Sigmoid colon (tissue), 7 donors: ENCODE measurements around the gene C1QTNF5. TPM values are rescaled to one million over a fixed set of nuclear protein-coding genes. Genes with fewer than 3 reads are reported as not detected.

Source experiments
- DNase-seq: peaks from one replicate; pipeline ENCODE4 v3.0.0-alpha.2; 2019
- H3K27ac ChIP-seq, 4 donors: fragments of 200-600 bp; sonication (generic); one replicate each; pipeline ENCODE4 v1.5.1; 2016 to 2019; ENCODE audit warnings: mild to moderate bottlenecking in 1 of 4
- H3K27me3 ChIP-seq, 3 donors: fragments of 200-600 bp; sonication (generic); one replicate each; pipeline ENCODE4 v1.5.1; 2019; ENCODE audit warnings: mild to moderate bottlenecking in 1 of 3
- H3K36me3 ChIP-seq, 4 donors: fragments of 200-600 bp; sonication (generic); one replicate each; pipeline ENCODE4 v1.5.1; 2016 to 2019
- H3K4me1 ChIP-seq, 4 donors: fragments of 200-600 bp; sonication (generic); one replicate each; pipeline ENCODE4 v1.5.1; 2017 to 2019
- H3K4me3 ChIP-seq, 4 donors: fragments of 200-600 bp; sonication (generic); one replicate each; pipeline ENCODE4 v1.5.1; 2017 to 2019; ENCODE audit warnings: mild to moderate bottlenecking in 2 of 4, moderate library complexity in 1 of 4
- H3K9me3 ChIP-seq, 4 donors: fragments of 200-600 bp in 3 of 4; sonication (generic) in 3 of 4; one replicate each; pipeline versions ENCODE4 v1.5.1 to v1.6.1; 2013 to 2019
- CTCF ChIP-seq, 4 experiments: fragments of 450-650 bp in 3 of 4; fragments of 200-600 bp in 1 of 4; IDR thresholded peaks; one replicate each; pipeline ENCODE4 v1.5.1; 2016 to 2019; ENCODE audit warnings: antibody characterized with exemption in 4 of 4, mild to moderate bottlenecking in 3 of 4, moderate library complexity in 2 of 4
- EP300 ChIP-seq, 4 donors: sonication (generic); formaldehyde crosslinking; IDR thresholded peaks; one replicate each; pipeline ENCODE4 v1.6.1; 2017; ENCODE audit warnings: antibody characterized with exemption in 4 of 4
- POLR2A ChIP-seq, 2 donors: fragments of 450-650 bp; IDR thresholded peaks; one replicate each; pipeline ENCODE4 v1.6.1; 2016; ENCODE audit warnings: antibody characterized with exemption in 2 of 2, mild to moderate bottlenecking in 2 of 2, moderate library complexity in 2 of 2
- POLR2AphosphoS5 ChIP-seq, 4 donors: sonication (generic); formaldehyde crosslinking; IDR thresholded peaks; one replicate each; pipeline ENCODE4 v1.6.1; 2017; ENCODE audit warnings: antibody characterized with exemption in 4 of 4
- WGBS, 2 donors: extraction: QIAGEN DNeasy Blood & Tissue Kit; methylation state at CpG; one replicate each; pipeline ENCODE4 v1.1.7; 2013; 5-methylcytosine and 5-hydroxymethylcytosine counted together
- intact Hi-C: fragments of 100-400 bp; cut with DNase I; formaldehyde crosslinking; loops from one replicate; pipeline ENCODE4 v1.15.1; 2023
- polyA plus RNA-seq, 3 donors: library from polyadenylated mRNA; stranded (reverse); fragments of 200-250 nt; gene quantifications; one replicate each; pipeline ENCODE4 v1.2.3, GENCODE V29; 2013
- total RNA-seq, 4 donors: library from RNA; depleted of rRNA; stranded (reverse); fragments of >200 nt; gene quantifications; one replicate each; pipeline ENCODE4 v1.1.0, GENCODE V29; 2016
- donor health status: healthy with polysubstance abuse.
- donor health status: Bipolar disorder and iron deficiency.
- donor health status: healthy.

Gene C1QTNF5
- total and polyA plus RNA-seq, 7 donors, result 4.9 to 35.2 (median 23.2) TPM

DNA sequence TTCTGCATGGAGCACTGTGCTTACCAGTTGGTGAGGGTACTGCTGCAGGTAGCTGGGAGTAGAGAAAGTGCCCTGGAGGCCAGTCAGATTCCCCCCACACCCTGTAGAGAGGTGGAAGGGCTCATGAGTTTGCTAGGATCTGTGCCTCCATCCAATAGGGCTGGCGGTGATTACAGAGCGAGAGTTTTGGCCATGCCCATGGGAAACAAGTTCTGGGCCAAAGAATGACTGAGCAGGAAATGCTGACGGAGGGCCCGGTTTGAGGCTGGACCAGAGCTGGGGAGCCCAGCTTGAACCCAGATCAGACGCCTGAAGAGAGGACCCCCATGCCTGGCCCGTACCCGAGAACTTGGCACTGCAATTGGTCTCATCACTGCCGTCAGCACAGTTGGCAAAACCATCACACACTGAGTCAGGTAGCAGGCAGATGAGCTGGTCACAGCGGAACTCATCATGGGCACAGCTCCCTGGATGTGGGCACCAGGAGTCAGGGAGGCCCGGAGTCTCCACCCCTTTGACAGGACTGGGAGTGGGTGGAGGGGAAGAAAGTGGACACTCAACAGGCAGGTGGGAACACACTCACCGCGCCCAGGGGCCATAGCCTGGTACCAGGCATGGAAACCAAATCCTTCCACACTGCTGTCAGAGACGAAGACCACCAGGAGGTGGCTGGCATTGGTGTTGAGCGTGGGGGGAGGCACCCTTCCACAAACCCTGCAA is 3.8 kb upstream of the C1QTNF5 start:
- intact Hi-C loops, result loop anchor here (5.0 kb wide), 1 partner anchor 38 kb away; the partner anchor contains the start of gene USP2

DNA sequence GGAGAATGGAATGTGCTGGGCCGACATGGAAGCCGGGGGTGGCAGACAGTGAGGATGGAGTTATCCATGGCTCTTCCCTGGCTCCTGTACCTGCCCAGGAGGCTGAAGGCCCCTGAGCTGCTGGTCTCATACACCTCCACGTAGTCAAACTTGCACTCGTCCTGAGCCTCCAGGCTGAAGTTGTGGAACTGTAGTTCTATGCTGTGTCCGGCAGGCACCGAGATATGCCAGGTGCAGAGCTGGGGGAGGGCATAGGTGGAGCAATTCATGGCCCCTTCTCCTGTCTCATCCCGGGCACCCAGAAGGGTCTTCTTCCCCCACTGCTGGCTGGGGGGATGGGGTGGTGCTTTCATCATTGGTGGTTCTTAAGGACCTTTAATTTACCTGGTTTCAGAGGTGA is 3.0 kb upstream of the C1QTNF5 start:
- Histone ChIP-seq H3K36me3 (no peaks in the 10 kb centered on the region), H3K4me1 (peaks cover 0 to 34% (median 28%) of the 10 kb centered on the region in 4 donors), H3K4me3 (no peak overlapping the region), H3K27ac (no peak overlapping the region), H3K27me3 (peaks cover 0 to 19% (median 12%) of the 10 kb centered on the region in 3 donors), H3K9me3 (no peaks in the 10 kb centered on the region)
- 86 to 90% methylated on average over 7 of the region's 7 CpGs for WGBS, 2 donors
- no peak for DNase-seq
- TF ChIP-seq POLR2AphosphoS5 (IDR thresholded peaks at IDR 0.05) (no peak), POLR2A (IDR thresholded peaks at IDR 0.05) (no peak), EP300 (IDR thresholded peaks at IDR 0.05) (no peak), CTCF (IDR thresholded peaks at IDR 0.05) (no peak)
- intact Hi-C loops, result loop anchor here (5.0 kb wide), 1 partner anchor 39 kb away; the partner anchor contains the start of gene USP2

More for the DNA sequence above, 3.8 kb upstream of the C1QTNF5 start:
- Histone ChIP-seq H3K36me3 (no peaks in the 10 kb centered on the region), H3K9me3 (no peaks in the 10 kb centered on the region), H3K4me1 (peaks cover 0 to 27% (median 21%) of the 10 kb centered on the region in 4 donors), H3K4me3 (no peak overlapping the region), H3K27me3 (peaks cover 0 to 17% (median 12%) of the 10 kb centered on the region in 3 donors), H3K27ac (no peak overlapping the region)
- DNase-seq, result no peak
- whole genome bisulfite sequencing, 2 donors, result 85 to 90% methylated on average over 14 of the region's 14 CpGs
- TF ChIP-seq CTCF (IDR thresholded peaks at IDR 0.05), result no peak
- no peak for TF ChIP-seq POLR2AphosphoS5 (IDR thresholded peaks at IDR 0.05)
- no peak for TF ChIP-seq POLR2A (IDR thresholded peaks at IDR 0.05)
- no peak for TF ChIP-seq EP300 (IDR thresholded peaks at IDR 0.05)

GRCh38 chr11:119342362-119343130 is 1.9 kb upstream of the C1QTNF5 start:
- H3K27ac ChIP-seq, result no peak overlapping the region
- DNase-seq, result no peak
- intact Hi-C loops, result loop anchor here (5.0 kb wide), 1 partner anchor 40 kb away; the partner anchor contains the start of gene USP2
- H3K4me1 ChIP-seq, result peaks cover 0 to 44% (median 40%) of the 10 kb centered on the region in 4 donors
- H3K36me3 ChIP-seq, result no peaks in the 10 kb centered on the region
- H3K4me3 ChIP-seq, result no peak overlapping the region
- WGBS, 2 donors, result 80 to 88% methylated on average over 10 of the region's 10 CpGs
- H3K27me3 ChIP-seq, result peaks cover 0 to 19% (median 12%) of the 10 kb centered on the region in 3 donors
- H3K9me3 ChIP-seq, result no peaks in the 10 kb centered on the region
- TF ChIP-seq CTCF (IDR thresholded peaks at IDR 0.05), result no peak
- no peak for TF ChIP-seq POLR2A (IDR thresholded peaks at IDR 0.05)
- no peak for TF ChIP-seq POLR2AphosphoS5 (IDR thresholded peaks at IDR 0.05)
- no peak for TF ChIP-seq EP300 (IDR thresholded peaks at IDR 0.05)

GRCh38 chr11:119342023-119342300 is 1.3 kb upstream of the C1QTNF5 start:
- DNase-seq, result no peak
- H3K4me3 ChIP-seq, result no peak overlapping the region
- H3K9me3 ChIP-seq, result no peaks in the 10 kb centered on the region
- H3K27me3 ChIP-seq, result peaks cover 0 to 19% (median 12%) of the 10 kb centered on the region in 3 donors
- TF ChIP-seq CTCF (IDR thresholded peaks at IDR 0.05), result no peak
- no peak for TF ChIP-seq POLR2A (IDR thresholded peaks at IDR 0.05)
- no peak for TF ChIP-seq EP300 (IDR thresholded peaks at IDR 0.05)
- TF ChIP-seq POLR2AphosphoS5 (IDR thresholded peaks at IDR 0.05), result no peak
- H3K4me1 ChIP-seq, result peaks cover 0 to 47% (median 43%) of the 10 kb centered on the region in 4 donors
- intact Hi-C loops, result loop anchor here (5.0 kb wide), 1 partner anchor 40 kb away; the partner anchor contains the start of gene USP2
- H3K27ac ChIP-seq, result no peak overlapping the region
- 63 to 83% methylated on average over 7 of the region's 7 CpGs for WGBS, 2 donors
- no peaks in the 10 kb centered on the region for H3K36me3 ChIP-seq
